IPS DF 4.7 (cell line): ENCODE data around the gene LMNA.
"Not testable (repeated sequence)": the region's sequence is repeated elsewhere in the genome, so short reads cannot be mapped to it uniquely, and the experiment has no call there.

Experiments used
- DNase-seq: peaks from one replicate; pipeline ENCODE4 v3.0.0-alpha.2; 2013; ENCODE audit warnings: low spot score; ENCODE audit errors: extremely low read depth

The LMNA gene

GRCh38 chr1:156104065-156104810, 10.3 kb upstream of the LMNA start:
- no peak for DNase-seq

GRCh38 chr1:156104861-156105832, 9.4 kb upstream of the LMNA start:
- no peak for DNase-seq

GRCh38 chr1:156106624-156107488, 7.7 kb upstream of the LMNA start:
- no peak for DNase-seq

GRCh38 chr1:156108057-156108456, 6.5 kb upstream of the LMNA start:
- DNase-seq, result no peak

- DNase-seq, result no peak
These were observed 5.8 kb upstream of the LMNA start for GRCh38 chr1:156108664-156109241.

GRCh38 chr1:156110252-156110651, 4.3 kb upstream of the LMNA start:
- no peak for DNase-seq

- DNase-seq, result no peak
These were observed 3.1 kb upstream of the LMNA start for GRCh38 chr1:156111355-156111962.

- no peak for DNase-seq
These were observed 2.0 kb upstream of the LMNA start for GRCh38 chr1:156112276-156113137.

- no peak for DNase-seq
These were observed 1.1 kb upstream of the LMNA start for GRCh38 chr1:156113282-156113950.

- no peak for DNase-seq
These were observed 505 bp downstream of the LMNA start for GRCh38 chr1:156114919-156115513.

- DNase-seq, result no peak
These were observed 1.2 kb downstream of the LMNA start for GRCh38 chr1:156115514-156116374.

GRCh38 chr1:156116731-156117130, 2.2 kb downstream of the LMNA start:
- not testable (repeated sequence) for DNase-seq

GRCh38 chr1:156117414-156118176, 3.1 kb downstream of the LMNA start:
- no peak for DNase-seq

- DNase-seq, result no peak
These were observed 3.8 kb downstream of the LMNA start for GRCh38 chr1:156118177-156118868.

- DNase-seq, result no peak
These were observed 5.1 kb downstream of the LMNA start for GRCh38 chr1:156119503-156120209.

- no peak for DNase-seq
These were observed 5.8 kb downstream of the LMNA start for GRCh38 chr1:156120318-156120717.
